Measurements from ENCODE around the gene TTC21A.

Gene TTC21A

GRCh38 chr3:39136533-39137434 lies 29.3 kb downstream of the TTC21A start:
- in situ Hi-C loops (cut with MboI; ENCODE audit: low sequenced_read_pairs): no loop called here

DNA sequence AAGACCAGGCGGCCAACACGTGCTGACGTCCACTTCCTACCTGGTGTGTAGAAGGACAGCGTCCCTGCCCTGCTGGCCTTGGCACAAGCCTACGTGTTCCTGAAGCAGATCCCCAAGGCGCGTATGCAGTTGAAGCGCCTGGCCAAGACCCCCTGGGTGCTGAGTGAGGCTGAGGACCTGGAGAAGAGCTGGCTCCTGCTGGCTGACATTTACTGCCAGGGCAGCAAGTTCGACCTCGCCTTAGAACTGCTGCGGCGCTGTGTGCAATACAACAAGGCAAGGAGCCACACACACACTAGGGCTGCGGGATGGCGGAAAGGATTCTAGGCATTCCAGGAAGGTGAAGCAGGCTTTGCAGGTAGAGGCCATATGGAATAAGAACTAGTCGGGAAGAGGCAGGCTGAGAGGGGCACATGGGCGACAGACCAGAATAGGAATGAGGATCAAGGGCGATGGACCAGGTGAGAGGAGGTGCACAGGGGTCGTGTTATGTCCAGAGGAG lies 30.0 kb downstream of the TTC21A start:
- in situ Hi-C loops (cut with MboI; ENCODE audit: low sequenced_read_pairs): no loop called here

DNA sequence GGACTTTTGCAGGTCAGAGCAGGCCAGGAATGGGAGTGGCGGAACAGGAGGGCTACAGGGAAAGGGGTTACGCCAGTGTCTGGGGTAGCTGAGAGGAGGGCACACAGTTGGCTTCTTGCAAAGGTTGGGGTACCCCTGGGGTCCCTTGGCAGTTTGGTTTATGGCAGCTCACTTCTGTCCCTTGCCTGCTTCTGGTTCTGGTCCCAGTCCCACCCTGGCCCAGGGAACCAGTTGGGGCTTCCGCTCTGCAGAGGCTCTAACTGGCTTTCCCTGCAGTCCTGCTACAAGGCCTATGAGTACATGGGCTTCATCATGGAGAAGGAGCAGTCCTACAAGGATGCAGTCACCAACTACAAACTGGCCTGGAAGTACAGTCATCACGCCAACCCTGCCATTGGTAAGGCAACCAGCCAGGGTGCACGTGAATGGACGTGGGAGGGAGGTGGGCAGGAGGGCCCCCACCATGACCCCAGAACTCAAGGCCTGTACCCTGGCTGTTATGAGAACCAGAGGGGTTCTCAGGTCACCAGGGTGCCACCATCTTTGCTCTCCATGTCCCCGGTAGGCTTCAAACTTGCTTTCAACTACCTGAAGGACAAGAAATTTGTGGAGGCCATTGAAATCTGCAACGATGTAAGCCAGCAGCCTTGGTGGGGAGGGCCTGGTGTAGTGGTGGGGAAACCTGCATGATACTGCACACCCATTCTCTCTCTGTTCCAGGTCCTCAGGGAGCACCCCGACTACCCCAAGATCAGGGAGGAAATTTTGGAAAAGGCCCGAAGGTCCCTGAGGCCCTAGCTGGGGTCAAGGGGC lies 30.7 kb downstream of the TTC21A start:
- in situ Hi-C loops (cut with MboI; ENCODE audit: low sequenced_read_pairs): no loop called here

DNA sequence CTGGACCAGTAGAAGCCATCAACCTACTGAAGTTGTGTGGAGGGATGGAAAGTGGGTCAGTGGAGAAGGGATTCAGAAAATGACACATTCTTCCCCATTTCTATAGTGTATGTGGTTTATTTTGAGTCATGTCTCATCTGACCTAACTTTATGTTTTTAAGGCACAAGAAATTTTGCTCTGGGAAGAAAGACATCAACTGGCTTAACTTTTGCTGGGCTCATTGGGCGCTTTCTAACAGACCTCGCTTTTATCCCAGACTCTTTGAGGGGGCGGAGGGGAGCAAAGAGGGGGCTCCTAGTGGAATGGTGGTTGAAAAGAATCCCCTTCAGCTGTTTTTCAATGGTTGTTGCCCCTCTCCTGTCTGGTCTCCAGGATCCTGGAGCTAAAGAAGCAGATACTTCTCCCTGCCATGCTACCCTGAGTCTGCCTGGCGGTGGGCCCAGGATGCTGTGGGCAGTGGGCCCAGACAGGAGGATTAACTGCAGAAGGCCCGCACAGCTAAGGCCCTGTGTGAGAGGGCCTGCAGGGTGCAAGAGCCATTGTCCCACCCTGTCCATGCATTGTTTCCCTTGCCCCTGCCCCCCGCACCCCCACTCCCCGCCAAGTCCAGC lies 31.4 kb downstream of the TTC21A start:
- in situ Hi-C loops (cut with MboI; ENCODE audit: low sequenced_read_pairs): no loop called here

GRCh38 chr3:39139442-39139841 lies 32.0 kb downstream of the TTC21A start:
- in situ Hi-C loops (cut with MboI; ENCODE audit: low sequenced_read_pairs): no loop called here

- in situ Hi-C loops (cut with MboI; ENCODE audit: low sequenced_read_pairs): no loop called here
Measured at GRCh38 chr3:39140341-39140971, 33.0 kb downstream of the TTC21A start.

DNA sequence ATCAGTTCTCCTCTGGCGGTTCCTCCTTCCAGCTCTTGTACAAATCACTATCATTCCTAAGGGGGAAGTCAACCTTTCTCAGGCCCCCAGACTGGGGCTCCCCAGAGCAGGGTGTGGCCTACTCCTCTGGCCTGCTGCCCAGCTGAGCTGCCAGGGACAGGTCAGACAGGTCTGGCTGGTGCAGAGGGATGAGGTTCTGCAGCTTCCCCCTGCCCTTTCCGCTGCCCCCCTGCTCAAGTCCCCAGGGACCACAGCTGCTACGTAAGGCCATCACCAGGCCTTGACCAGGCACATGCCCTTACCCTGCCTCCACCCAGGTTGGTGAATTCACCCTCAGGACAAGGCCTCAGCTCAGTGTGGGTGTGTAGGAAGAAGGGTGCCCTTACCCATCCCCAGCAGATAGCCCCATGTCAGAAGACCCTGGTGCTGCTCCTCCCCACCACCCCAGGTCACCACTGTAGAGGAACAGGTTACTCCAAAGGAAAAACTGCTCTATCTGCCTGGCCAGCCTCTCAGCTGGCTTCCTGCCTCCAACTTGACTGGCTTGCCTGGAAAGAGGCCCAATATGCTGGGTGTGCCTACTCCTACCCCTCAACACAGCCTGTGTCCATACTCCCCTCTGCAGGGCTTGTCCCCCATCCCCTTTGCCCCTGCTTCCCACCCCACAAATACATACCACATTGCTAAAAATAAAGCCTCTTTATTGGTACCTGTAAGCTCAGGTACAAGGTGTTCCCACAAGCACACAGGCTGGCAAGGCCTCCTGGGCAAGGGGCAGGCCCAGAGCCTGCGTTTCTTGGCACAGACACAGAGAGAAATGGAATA lies 33.9 kb downstream of the TTC21A start:
- in situ Hi-C loops (cut with MboI; ENCODE audit: low sequenced_read_pairs): no loop called here

- in situ Hi-C loops (cut with MboI; ENCODE audit: low sequenced_read_pairs): no loop called here
Measured at GRCh38 chr3:39142067-39142466, 34.6 kb downstream of the TTC21A start.

GRCh38 chr3:39143051-39143885 lies 35.8 kb downstream of the TTC21A start:
- in situ Hi-C loops (cut with MboI; ENCODE audit: low sequenced_read_pairs): no loop called here

DNA sequence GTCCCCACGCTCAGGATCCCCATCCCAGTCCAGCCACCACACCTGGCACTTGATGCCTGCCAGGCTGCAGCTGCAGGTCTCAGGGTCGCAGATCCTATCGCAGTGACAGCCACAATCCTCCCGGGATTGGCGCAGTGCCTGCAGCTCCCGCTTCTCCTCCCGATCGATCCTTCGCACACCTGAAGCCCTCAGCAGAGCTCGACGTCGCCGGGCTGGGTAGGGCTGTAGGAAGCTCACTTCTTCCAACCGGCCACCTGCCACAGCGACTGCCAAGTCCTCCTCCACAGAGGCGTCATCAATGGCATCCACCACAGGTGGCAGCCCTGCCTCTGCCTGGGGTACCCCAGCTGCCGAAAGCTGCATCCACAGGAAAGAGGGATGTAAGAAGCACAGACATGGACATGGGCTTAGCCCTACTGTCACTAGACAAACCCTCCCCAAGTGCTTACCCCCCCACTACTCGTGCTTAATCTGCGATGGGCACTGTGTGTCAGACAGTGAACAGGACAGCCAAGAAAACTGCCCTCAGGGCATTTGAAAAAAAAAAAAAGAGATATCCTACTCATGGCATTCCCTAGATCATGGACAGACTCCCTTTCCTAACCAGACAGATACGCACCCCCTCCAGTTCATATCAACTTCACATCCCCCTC lies 36.7 kb downstream of the TTC21A start:
- in situ Hi-C loops (cut with MboI; ENCODE audit: low sequenced_read_pairs): no loop called here

- in situ Hi-C loops (cut with MboI; ENCODE audit: low sequenced_read_pairs): no loop called here
Measured at GRCh38 chr3:39144748-39145380, 37.4 kb downstream of the TTC21A start.

GRCh38 chr3:39146083-39146501 lies 38.6 kb downstream of the TTC21A start:
- in situ Hi-C loops (cut with MboI; ENCODE audit: low sequenced_read_pairs): no loop called here

- in situ Hi-C loops (cut with MboI; ENCODE audit: low sequenced_read_pairs): no loop called here
Measured at GRCh38 chr3:39146611-39147591, 39.4 kb downstream of the TTC21A start.

GRCh38 chr3:39147711-39148434 lies 40.4 kb downstream of the TTC21A start:
- in situ Hi-C loops (cut with MboI; ENCODE audit: low sequenced_read_pairs): no loop called here

DNA sequence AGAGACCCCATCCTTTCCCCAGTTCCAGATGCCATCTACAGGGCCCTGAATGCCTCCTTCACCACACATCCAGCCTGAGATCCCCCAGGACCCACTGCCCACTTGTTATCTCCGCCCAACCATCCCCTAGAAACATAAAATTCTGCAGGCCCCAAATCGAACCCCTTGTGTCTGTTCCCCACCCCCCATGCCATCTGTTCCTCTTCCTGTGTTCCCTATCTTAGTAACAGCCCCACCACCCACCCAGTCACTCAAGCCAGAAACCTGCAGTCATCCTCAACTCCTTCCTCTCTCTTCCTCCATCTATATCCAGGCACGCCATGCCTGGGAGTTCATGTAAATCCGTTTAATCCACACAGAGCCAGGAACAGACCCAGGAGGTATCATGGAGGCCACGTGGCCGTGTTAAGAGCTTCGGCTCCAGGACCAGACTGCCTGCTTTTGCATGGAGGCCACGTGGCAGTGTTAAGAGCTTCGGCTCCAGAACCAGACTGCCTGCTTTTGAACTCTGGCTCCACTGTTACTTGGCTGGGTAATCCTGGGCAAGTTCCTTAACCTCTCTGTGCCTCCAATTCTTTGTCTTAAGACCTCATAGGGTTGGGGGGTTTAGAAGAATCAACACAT lies 41.1 kb downstream of the TTC21A start:
- in situ Hi-C loops (cut with MboI; ENCODE audit: low sequenced_read_pairs): no loop called here

- in situ Hi-C loops (cut with MboI; ENCODE audit: low sequenced_read_pairs): no loop called here
Measured at GRCh38 chr3:39149059-39149455, 41.6 kb downstream of the TTC21A start.
